Tibial nerve (tissue), 3 donors: ENCODE data around the gene TMEM94.

Experiments used
- CTCF ChIP-seq, 5 experiments: fragments of 200-600 bp in 3 of 5; fragments of 450-650 bp in 2 of 5; sonication (generic) in 3 of 5; IDR thresholded peaks; one replicate each; pipeline ENCODE4 v1.5.1; 2016 to 2019; ENCODE audit warnings: antibody characterized with exemption in 5 of 5, mild to moderate bottlenecking in 3 of 5, moderate library complexity in 2 of 5
- POLR2A ChIP-seq, 2 donors: fragments of 450-650 bp; IDR thresholded peaks; one replicate each; pipeline ENCODE4 v1.6.1; 2017; ENCODE audit warnings: antibody characterized with exemption in 2 of 2, mild to moderate bottlenecking in 2 of 2, moderate library complexity in 2 of 2

GRCh38 chr17:75465039-75465438 lies 8.6 kb downstream of the TMEM94 start:
- no peak for TF ChIP-seq POLR2A (IDR thresholded peaks at IDR 0.05)
- TF ChIP-seq CTCF (IDR thresholded peaks at IDR 0.05): no peak
